ENCODE measurements around the gene NFKBIA.
"Not testable (repeated sequence)": the region's sequence is repeated elsewhere in the genome, so short reads cannot be mapped to it uniquely, and the experiment has no call there.

NFKBIA gene

DNA sequence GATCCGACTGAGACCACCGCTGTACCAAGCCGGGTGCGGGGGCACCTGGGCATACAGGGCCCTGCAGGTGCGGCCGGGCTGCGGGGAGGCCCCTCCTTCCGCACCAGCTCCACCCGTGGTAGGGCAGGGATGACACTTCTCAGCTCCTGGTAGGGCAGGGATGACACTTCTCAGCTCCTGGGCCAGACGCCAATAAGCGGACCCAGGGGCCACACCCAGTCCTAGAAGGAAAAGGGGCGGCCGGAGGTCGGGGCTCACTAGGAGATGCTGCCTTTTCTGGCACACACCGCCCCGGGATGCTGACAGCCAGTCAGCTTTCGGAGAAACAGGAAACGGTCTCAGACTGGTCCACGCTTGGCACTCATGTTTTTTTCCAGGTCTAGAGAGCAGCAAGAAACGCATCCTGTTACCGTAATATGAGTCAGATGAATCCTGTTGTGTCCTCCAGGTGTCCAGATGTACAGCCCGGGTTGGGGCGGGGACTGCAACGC is 34.8 kb downstream of the NFKBIA start:
- DNase-seq = no peak

DNA sequence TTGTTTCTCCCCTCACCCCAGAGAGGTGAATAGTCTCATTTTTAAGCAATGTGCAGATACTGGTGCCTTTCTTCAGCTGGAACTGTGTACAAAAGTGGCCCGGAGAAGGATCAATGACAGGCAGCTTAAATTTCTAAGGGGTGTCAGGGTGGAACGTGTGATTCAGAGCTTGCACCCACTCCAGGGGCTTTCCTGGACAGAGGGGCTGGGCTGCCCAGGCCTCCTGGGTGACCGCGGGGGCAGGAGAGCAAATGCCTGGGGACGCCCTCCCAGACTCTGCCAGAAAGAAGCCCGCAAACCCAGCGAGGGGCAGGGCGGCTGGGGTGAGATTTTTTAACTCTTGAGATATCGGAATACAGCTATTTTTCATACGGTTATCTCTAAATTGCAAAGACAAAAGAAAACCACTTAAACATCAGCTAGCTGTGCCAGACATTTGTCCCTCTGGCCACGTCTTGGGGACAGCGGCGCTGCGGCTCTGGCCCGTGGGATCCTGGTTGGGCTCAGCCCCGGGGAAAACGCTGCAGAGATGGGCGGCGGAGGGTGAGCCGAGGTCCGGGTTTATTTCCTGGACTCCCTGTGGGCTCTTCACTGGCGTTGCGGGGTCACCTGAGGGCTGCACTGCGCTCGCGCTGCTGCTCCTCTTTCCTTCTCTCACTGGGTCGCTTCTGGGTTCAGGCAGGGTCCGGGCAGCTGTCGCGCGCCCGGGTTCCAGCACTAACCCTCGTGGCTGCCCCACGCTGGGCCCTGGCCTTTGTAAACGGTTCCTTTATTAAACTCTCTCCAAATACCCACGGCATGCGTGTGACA is 35.8 kb downstream of the NFKBIA start:
- DNase-seq = peak in 1 of 51 donors; percentile 8

- DNase-seq = no peak
Observed at GRCh38 chr14:35368139-35368460, 36.4 kb downstream of the NFKBIA start.

DNA sequence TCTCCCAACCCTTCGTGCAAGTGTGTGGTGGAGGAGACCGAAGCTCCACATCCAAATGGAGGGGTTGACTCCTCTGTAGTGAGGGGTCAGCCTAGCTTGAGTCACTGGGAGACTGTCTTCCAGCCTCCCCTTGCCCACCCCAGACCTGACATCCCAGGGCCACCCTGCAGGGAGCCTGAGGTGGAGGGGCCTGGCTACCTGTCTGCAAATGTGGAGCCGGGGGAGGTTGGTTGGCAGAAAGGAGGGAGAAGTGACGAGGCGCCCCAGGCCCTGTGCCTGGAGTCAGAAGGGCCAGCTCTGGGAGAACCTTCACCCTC is 37.5 kb downstream of the NFKBIA start:
- no peak for DNase-seq

DNA sequence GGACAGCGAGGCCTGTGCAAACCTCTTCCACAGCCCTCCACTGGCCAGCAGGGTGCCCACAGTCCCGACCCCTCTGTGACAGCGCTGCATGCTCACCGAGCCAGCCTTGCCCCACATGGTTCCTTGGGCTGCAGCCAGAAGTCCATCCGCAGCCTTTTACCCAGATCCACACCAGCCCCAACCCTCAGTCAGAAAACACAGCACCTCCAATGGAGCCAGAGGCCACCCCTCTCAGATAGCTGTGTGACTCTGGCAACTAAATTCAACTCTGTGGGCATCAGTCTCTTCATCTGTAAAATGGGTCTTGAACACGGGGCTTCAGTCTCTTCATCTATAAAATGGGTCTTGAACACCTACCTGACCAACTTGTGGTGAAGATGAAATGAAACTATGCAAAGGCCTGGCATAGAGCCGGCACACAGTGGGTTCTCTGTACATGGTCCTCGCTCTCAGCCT is 38.0 kb downstream of the NFKBIA start:
- DNase-seq = no peak

GRCh38 chr14:35366056-35366451 is 38.5 kb downstream of the NFKBIA start:
- DNase-seq = peak in 14 of 51 donors; percentile 17 to 64 (median 30)

- peak in 19 of 51 donors; percentile 15 to 83 (median 36) for DNase-seq
Observed at GRCh38 chr14:35365130-35366055, 39.2 kb downstream of the NFKBIA start.

GRCh38 chr14:35362911-35363374 is 41.6 kb downstream of the NFKBIA start:
- DNase-seq = no peak

- DNase-seq = peak in 1 of 51 donors; percentile 10
Observed at GRCh38 chr14:35362450-35362849, 42.1 kb downstream of the NFKBIA start.

GRCh38 chr14:35361141-35361480 is 43.4 kb downstream of the NFKBIA start:
- no peak for DNase-seq

GRCh38 chr14:35359655-35360054 is 44.9 kb downstream of the NFKBIA start:
- DNase-seq = not testable (repeated sequence)

- no peak for DNase-seq
Observed at GRCh38 chr14:35355981-35356841, 48.3 kb downstream of the NFKBIA start.

DNA sequence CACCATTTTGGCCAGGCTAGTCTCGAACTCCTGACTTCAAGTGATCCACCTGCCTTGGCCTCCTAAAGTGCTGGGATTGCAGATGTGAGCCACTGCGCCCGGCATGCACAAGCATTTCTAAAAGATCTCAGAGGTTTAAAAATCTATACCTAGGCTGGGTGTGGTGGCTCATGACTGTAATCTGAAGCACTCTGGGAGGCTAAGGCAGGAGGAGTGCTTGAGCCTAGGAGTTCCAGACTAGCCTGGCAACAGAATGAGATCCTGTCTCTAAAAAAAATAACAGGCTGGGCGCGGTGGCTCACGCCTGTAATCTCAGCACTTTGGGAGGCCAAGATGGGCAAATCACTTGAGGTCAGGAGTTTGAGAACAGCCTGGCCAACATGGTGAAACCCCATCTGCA is 49.3 kb downstream of the NFKBIA start:
- DNase-seq = not testable (repeated sequence)

- DNase-seq = no peak
Observed at GRCh38 chr14:35353409-35354172, 51.0 kb downstream of the NFKBIA start.

- no peak for DNase-seq
Observed at GRCh38 chr14:35352274-35353233, 52.0 kb downstream of the NFKBIA start.

DNA sequence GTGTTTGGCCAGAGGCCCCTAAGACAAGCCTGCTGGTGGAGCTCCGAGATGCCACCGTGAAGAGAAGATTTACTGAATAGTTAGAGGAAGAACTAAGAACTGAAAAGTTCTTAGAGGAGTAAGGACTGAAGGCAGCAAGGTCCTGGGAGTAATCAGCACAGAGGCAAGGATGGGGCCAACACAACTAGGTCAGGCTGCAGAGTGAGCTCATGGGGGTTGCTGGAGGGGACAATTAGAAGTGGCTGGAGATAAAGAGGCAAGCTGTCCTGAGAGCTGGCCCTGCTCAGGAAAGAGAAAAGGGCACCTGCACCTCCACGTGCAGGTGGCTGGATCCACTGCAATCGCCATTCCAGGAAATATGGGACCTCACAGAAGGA is 52.7 kb downstream of the NFKBIA start:
- DNase-seq = no peak
